Activated CD4-positive, alpha-beta memory T cell treated with anti-CD3 and anti-CD28 coated beads for 36 hours (primary cell): ENCODE data around the gene ZNF658. TPM values are rescaled to one million over a fixed set of nuclear protein-coding genes. Genes with fewer than 3 reads are reported as not detected.
"Not testable (repeated sequence)": the region's sequence is repeated elsewhere in the genome, so short reads cannot be mapped to it uniquely, and the experiment has no call there.

Experiments
- CTCF ChIA-PET: fragments of 350-600 bp; sonication (Branson Sonifier 250); formaldehyde crosslinking; loops from one replicate; lab custom pipeline; 2021; ENCODE audit warnings: antibody characterized with exemption, inconsistent platforms; lab: Charles Lee
- POLR2A ChIA-PET: fragments of 350-600 bp; sonication (Branson Sonifier 250); formaldehyde crosslinking; loops from one replicate; lab custom pipeline; 2021; ENCODE audit warnings: antibody characterized with exemption; lab: Charles Lee
- DNase-seq: peaks from one replicate; pipeline ENCODE4 v3.0.0-alpha.2; 2020
- H3K27ac Mint-ChIP-seq: one replicate; pipeline ENCODE4 v1.8.0; 2021; ENCODE audit warnings: mixed read lengths
- H3K27me3 Mint-ChIP-seq: one replicate; pipeline ENCODE4 v1.8.0; 2021; ENCODE audit warnings: mixed read lengths
- H3K36me3 Mint-ChIP-seq: one replicate; pipeline ENCODE4 v1.8.0; 2021; ENCODE audit warnings: mixed read lengths
- H3K4me1 Mint-ChIP-seq: one replicate; pipeline ENCODE4 v1.8.0; 2021; ENCODE audit warnings: low read depth, mixed read lengths
- H3K4me3 Mint-ChIP-seq: one replicate; pipeline ENCODE4 v1.8.0; 2021; ENCODE audit warnings: mild to moderate bottlenecking, mixed read lengths
- H3K9me3 Mint-ChIP-seq: one replicate; pipeline ENCODE4 v1.8.0; 2021; ENCODE audit warnings: mixed read lengths
- intact Hi-C: fragments of 100-400 bp; cut with micrococcal nuclease; formaldehyde crosslinking; loops from one replicate; pipeline ENCODE4 v1.15.1; 2023
- total RNA-seq, 2 experiments: library from RNA; stranded (reverse); gene quantifications; one replicate each; pipeline ENCODE4 v1.2.3, GENCODE V29; 2021

ZNF658 gene
- total RNA-seq, 2 experiments from 2014 or later, result 2.5 to 3.1 TPM

GRCh38 chr9:66939878-66940830 is 39.6 kb downstream of the ZNF658 start:
- intact Hi-C loops, CTCF ChIA-PET, H3K36me3 Mint-ChIP-seq, H3K4me3 Mint-ChIP-seq, POLR2A ChIA-PET, H3K27me3 Mint-ChIP-seq, DNase-seq, H3K27ac Mint-ChIP-seq, H3K4me1 Mint-ChIP-seq, H3K9me3 Mint-ChIP-seq: not testable (repeated sequence)

- intact Hi-C loops, POLR2A ChIA-PET, H3K36me3 Mint-ChIP-seq, H3K4me3 Mint-ChIP-seq, H3K27me3 Mint-ChIP-seq, CTCF ChIA-PET, H3K4me1 Mint-ChIP-seq, H3K27ac Mint-ChIP-seq, H3K9me3 Mint-ChIP-seq, DNase-seq: not testable (repeated sequence)
Observed at GRCh38 chr9:66942400-66943155, 42.1 kb downstream of the ZNF658 start.

GRCh38 chr9:66952576-66952975 is 52.1 kb downstream of the ZNF658 start:
- DNase-seq, CTCF ChIA-PET, intact Hi-C loops, H3K9me3 Mint-ChIP-seq, POLR2A ChIA-PET, H3K27me3 Mint-ChIP-seq, H3K36me3 Mint-ChIP-seq, H3K4me1 Mint-ChIP-seq, H3K4me3 Mint-ChIP-seq, H3K27ac Mint-ChIP-seq: not testable (repeated sequence)

Other genes starting within 250 kb of the ZNF658 start
- gene SPATA31A3, start 91.8 kb downstream of the ZNF658 start, total RNA-seq, result not detected